CD14-positive monocyte (primary cell): ENCODE measurements around the gene SERTM1. TPM values are rescaled to one million over a fixed set of nuclear protein-coding genes. Genes with fewer than 3 reads are reported as not detected.

ENCODE experiments used
- DNase-seq, 3 donors: peaks; one replicate each; pipeline ENCODE4 v3.0.0-alpha.2; 2011 to 2022
- H2AFZ ChIP-seq: 2 replicates; pipeline ENCODE4 v1.6.0; 2012; ENCODE audit warnings: mild to moderate bottlenecking, low read depth, low read length, inconsistent platforms; ENCODE audit not compliant: insufficient read depth, poor library complexity, severe bottlenecking
- H3K27ac ChIP-seq, 2 donors: 1 replicate in 1 of 2; 2 replicates in 1 of 2; pipeline ENCODE4 v1.5.1; 2012 to 2013; ENCODE audit warnings: low read length in 2 of 2, control low read depth in 1 of 2, inconsistent platforms in 1 of 2, low read depth in 1 of 2, mild to moderate bottlenecking in 1 of 2
- H3K27me3 ChIP-seq, 2 donors: one replicate each; pipeline versions ENCODE4 v1.6.0 to v1.6.1; 2011 to 2013; ENCODE audit warnings: low read length in 2 of 2; ENCODE audit not compliant: control insufficient read depth in 2 of 2, insufficient read depth in 2 of 2
- H3K36me3 ChIP-seq, 2 donors: replicated peaks in 1 of 2; 1 replicate in 1 of 2; 2 replicates in 1 of 2; pipeline versions ENCODE4 v1.5.1 to v1.6.1; 2012 to 2013; ENCODE audit warnings: low read length in 2 of 2, control low read depth in 1 of 2, inconsistent platforms in 1 of 2, mild to moderate bottlenecking in 1 of 2; ENCODE audit not compliant: insufficient read depth in 2 of 2, control insufficient read depth in 1 of 2
- H3K4me1 ChIP-seq, 2 donors: 1 replicate in 1 of 2; 2 replicates in 1 of 2; pipeline versions ENCODE4 v1.5.1 to v1.6.1; 2012 to 2013; ENCODE audit warnings: low read length in 2 of 2, control low read depth in 1 of 2, inconsistent platforms in 1 of 2, mild to moderate bottlenecking in 1 of 2, moderate library complexity in 1 of 2; ENCODE audit not compliant: insufficient read depth in 2 of 2, control insufficient read depth in 1 of 2
- H3K4me2 ChIP-seq: replicated peaks from 2 replicates; pipeline ENCODE3; 2012; ENCODE audit warnings: low read length, moderate library complexity, mild to moderate bottlenecking; ENCODE audit not compliant: poor library complexity, severe bottlenecking; ENCODE audit errors: extremely low read depth
- H3K4me3 ChIP-seq, 3 experiments: fragments of 200-600 bp in 1 of 3; sonication (generic) in 1 of 3; replicated peaks in 1 of 3; 1 replicate in 2 of 3; 2 replicates in 1 of 3; pipeline ENCODE4 v1.5.1; 2011 to 2013; ENCODE audit warnings: low read length in 3 of 3, mild to moderate bottlenecking in 3 of 3, control low read depth in 2 of 3, low read depth in 2 of 3, inconsistent platforms in 1 of 3, moderate library complexity in 1 of 3
- H3K79me2 ChIP-seq: 2 replicates; pipeline ENCODE4 v1.6.0; 2012; ENCODE audit warnings: mild to moderate bottlenecking, control low read depth, inconsistent platforms, low read length, moderate library complexity; ENCODE audit not compliant: insufficient read depth
- H3K9ac ChIP-seq: 2 replicates; pipeline ENCODE4 v1.6.0; 2017; ENCODE audit warnings: low read length, mild to moderate bottlenecking; ENCODE audit not compliant: insufficient read depth, poor library complexity, severe bottlenecking
- H3K9me3 ChIP-seq, 2 donors: replicated peaks in 1 of 2; 1 replicate in 1 of 2; 2 replicates in 1 of 2; pipeline versions ENCODE4 v1.5.1 to v1.6.1; 2012 to 2013; ENCODE audit warnings: low read length in 2 of 2, control low read depth in 1 of 2; ENCODE audit not compliant: control insufficient read depth in 1 of 2, insufficient read depth in 1 of 2
- H4K20me1 ChIP-seq: 2 replicates; pipeline ENCODE4 v1.6.0; 2012; ENCODE audit warnings: mild to moderate bottlenecking, low read length, control low read depth, moderate library complexity; ENCODE audit not compliant: insufficient read depth
- H3K27ac Mint-ChIP-seq, 7 donors: one replicate each; pipeline ENCODE4 v1.8.0; 2020; ENCODE audit warnings: mild to moderate bottlenecking in 7 of 7, mixed read lengths in 7 of 7, moderate library complexity in 6 of 7, inconsistent platforms in 2 of 7
- H3K27me3 Mint-ChIP-seq, 3 donors: one replicate each; pipeline ENCODE4 v1.8.0; 2021 to 2022; ENCODE audit warnings: low read depth in 3 of 3, mild to moderate bottlenecking in 3 of 3, mixed read lengths in 3 of 3, moderate library complexity in 3 of 3, inconsistent platforms in 1 of 3
- H3K36me3 Mint-ChIP-seq, 2 donors: one replicate each; pipeline ENCODE4 v1.8.0; 2020; ENCODE audit warnings: mixed read lengths in 2 of 2, inconsistent platforms in 1 of 2, mild to moderate bottlenecking in 1 of 2
- H3K4me1 Mint-ChIP-seq: one replicate; pipeline ENCODE4 v1.8.0; 2020; ENCODE audit warnings: mild to moderate bottlenecking, mixed read lengths
- H3K4me3 Mint-ChIP-seq, 2 donors: one replicate each; pipeline ENCODE4 v1.8.0; 2020; ENCODE audit warnings: mild to moderate bottlenecking in 2 of 2, mixed read lengths in 2 of 2, moderate library complexity in 1 of 2
- H3K9me3 Mint-ChIP-seq, 7 donors: one replicate each; pipeline ENCODE4 v1.8.0; 2020 to 2022; ENCODE audit warnings: mixed read lengths in 7 of 7, mild to moderate bottlenecking in 6 of 7, moderate library complexity in 6 of 7, inconsistent platforms in 2 of 7
- WGBS: methylation state at CpG from one replicate; pipeline ENCODE4 v1.1.5; 2013; ENCODE audit warnings: missing lambda C conversion rate; ENCODE audit not compliant: insufficient coverage; 5-methylcytosine and 5-hydroxymethylcytosine counted together
- intact Hi-C, 2 donors: fragments of 100-400 bp; cut with micrococcal nuclease; formaldehyde crosslinking; loops; one replicate each; pipeline versions ENCODE4 v1.15.0 to v1.15.1; 2023
- polyA plus RNA-seq, 3 donors: library from polyadenylated mRNA; depleted of rRNA in 1 of 3; unstranded in 2 of 3; stranded (reverse) in 1 of 3; fragments of 300-500 nt in 2 of 3; fragments of >200 nt in 1 of 3; fragmentation: Illumina TruSeq in 2 of 3; gene quantifications; 1 replicate in 2 of 3; 2 replicates in 1 of 3; pipeline ENCODE4 v1.2.3, GENCODE V29; 2012 to 2021
- TF ChIP-seq, protein P1 (sequence below): fragments of 200-600 bp; IDR thresholded peaks from one replicate; pipeline ENCODE4 v1.8.0; 2022; ENCODE audit warnings: antibody characterized with exemption, mild to moderate bottlenecking

The SERTM1 gene
- polyA plus RNA-seq, 3 donors: not detected

DNA sequence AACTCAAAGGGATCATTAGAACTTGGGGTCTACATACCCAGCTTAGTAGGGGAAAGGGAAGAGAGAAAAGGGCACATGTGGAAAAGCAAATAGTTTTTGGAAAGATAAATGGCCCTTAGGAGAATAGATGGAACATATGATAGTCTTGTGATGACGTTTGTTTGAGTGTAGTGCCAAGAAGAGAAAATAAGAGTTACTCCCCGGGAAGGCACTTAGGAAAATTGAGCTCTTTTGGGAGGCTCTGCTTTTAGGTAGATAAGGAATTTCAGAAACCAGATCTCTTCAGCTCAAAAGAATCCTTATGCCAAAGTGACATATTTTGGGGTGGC, 44.8 kb upstream of the SERTM1 start:
- peaks cover 0 to 3% (median 0%) of the 10 kb centered on the region in 3 donors for H3K27me3 Mint-ChIP-seq

DNA sequence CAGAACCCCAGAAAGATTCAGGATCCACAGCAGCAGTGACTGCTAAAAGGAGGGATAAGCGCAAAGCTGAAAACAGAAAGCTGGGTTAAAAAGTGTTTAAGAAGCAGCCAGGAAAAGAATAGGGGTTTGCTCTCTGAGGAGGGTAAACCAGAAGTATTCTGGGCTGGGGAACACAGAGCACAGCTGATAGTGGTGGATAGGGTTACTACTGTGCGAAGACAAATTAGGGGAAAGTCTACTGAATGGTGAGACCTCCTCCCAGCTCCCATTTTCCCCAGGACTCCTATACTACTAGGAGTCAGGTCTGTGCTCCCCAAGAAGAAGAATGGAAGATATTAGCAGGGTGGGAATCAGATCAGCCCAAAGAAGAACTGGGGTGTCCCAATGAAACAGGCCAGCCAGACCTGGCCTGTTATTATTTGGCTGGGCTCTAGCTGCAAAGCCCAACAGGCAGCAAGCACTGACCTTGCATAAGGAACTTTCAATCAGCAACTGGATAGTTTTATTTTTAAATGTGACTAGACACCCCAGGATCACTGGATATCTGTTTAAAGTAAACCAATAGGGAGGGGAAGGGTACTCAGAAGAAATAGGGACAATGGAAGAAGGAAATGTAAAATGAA, 43.5 kb upstream of the SERTM1 start:
- no peaks in the 10 kb centered on the region for H3K36me3 Mint-ChIP-seq
- TF ChIP-seq, protein P1, sequence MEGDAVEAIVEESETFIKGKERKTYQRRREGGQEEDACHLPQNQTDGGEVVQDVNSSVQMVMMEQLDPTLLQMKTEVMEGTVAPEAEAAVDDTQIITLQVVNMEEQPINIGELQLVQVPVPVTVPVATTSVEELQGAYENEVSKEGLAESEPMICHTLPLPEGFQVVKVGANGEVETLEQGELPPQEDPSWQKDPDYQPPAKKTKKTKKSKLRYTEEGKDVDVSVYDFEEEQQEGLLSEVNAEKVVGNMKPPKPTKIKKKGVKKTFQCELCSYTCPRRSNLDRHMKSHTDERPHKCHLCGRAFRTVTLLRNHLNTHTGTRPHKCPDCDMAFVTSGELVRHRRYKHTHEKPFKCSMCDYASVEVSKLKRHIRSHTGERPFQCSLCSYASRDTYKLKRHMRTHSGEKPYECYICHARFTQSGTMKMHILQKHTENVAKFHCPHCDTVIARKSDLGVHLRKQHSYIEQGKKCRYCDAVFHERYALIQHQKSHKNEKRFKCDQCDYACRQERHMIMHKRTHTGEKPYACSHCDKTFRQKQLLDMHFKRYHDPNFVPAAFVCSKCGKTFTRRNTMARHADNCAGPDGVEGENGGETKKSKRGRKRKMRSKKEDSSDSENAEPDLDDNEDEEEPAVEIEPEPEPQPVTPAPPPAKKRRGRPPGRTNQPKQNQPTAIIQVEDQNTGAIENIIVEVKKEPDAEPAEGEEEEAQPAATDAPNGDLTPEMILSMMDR: no peak
- no peaks in the 10 kb centered on the region for H3K36me3 ChIP-seq

More for the DNA sequence above, 44.8 kb upstream of the SERTM1 start:
- peaks cover 0 to 5% (median 0%) of the 10 kb centered on the region in 7 donors for H3K9me3 Mint-ChIP-seq
- no peaks in the 10 kb centered on the region for H3K4me1 Mint-ChIP-seq
- Histone ChIP-seq H3K9me3 (no peaks in the 10 kb centered on the region), H3K4me3 (no peak overlapping the region), H3K27me3 (no peaks in the 10 kb centered on the region), H3K36me3 (no peaks in the 10 kb centered on the region), H2AFZ (no peak overlapping the region), H3K79me2 (no peaks in the 10 kb centered on the region), H3K4me2 (no peak overlapping the region), H3K9ac (no peak overlapping the region), H3K27ac (no peak overlapping the region), H3K4me1 (no peaks in the 10 kb centered on the region), H4K20me1 (no peaks in the 10 kb centered on the region)
- no peak overlapping the region for H3K4me3 Mint-ChIP-seq
- TF ChIP-seq, protein P1: no peak
- H3K27ac Mint-ChIP-seq: no peak overlapping the region
- WGBS: 100% methylated on average over 1 of the region's 2 CpGs
- intact Hi-C loops: no loop called here
- DNase-seq: no peak
- H3K36me3 Mint-ChIP-seq: no peaks in the 10 kb centered on the region

More for the DNA sequence above, 43.5 kb upstream of the SERTM1 start:
- Histone ChIP-seq H3K79me2 (no peaks in the 10 kb centered on the region), H4K20me1 (no peaks in the 10 kb centered on the region), H3K9me3 (no peaks in the 10 kb centered on the region), H3K4me3 (no peak overlapping the region), H3K27ac (no peak overlapping the region), H2AFZ (no peak overlapping the region), H3K9ac (no peak overlapping the region), H3K27me3 (no peaks in the 10 kb centered on the region), H3K4me2 (no peak overlapping the region), H3K4me1 (no peaks in the 10 kb centered on the region)
- H3K4me1 Mint-ChIP-seq: no peaks in the 10 kb centered on the region
- no peak overlapping the region for H3K4me3 Mint-ChIP-seq
- no peak overlapping the region for H3K27ac Mint-ChIP-seq
- intact Hi-C loops: no loop called here
- no peak for DNase-seq
- 100% methylated on average over 1 of the region's 2 CpGs for WGBS
- peaks cover 0 to 5% (median 0%) of the 10 kb centered on the region in 7 donors for H3K9me3 Mint-ChIP-seq
- H3K27me3 Mint-ChIP-seq: peaks cover 0 to 3% (median 0%) of the 10 kb centered on the region in 3 donors
